H1 (cell line): ENCODE results near the gene APBB1. TPM values are rescaled to one million over a fixed set of nuclear protein-coding genes. Genes with fewer than 3 reads are reported as not detected.

Experiments
- CTCF ChIA-PET: fragments of 300-600 bp; sonication (Branson Sonifier 250); formaldehyde crosslinking; loops from one replicate; lab custom pipeline; 2021; ENCODE audit not compliant: partially characterized antibody; lab: Charles Lee
- POLR2A ChIA-PET: fragments of 300-600 bp; sonication (Branson Sonifier 250); formaldehyde crosslinking; loops from one replicate; lab custom pipeline; 2021; ENCODE audit warnings: inconsistent platforms; ENCODE audit not compliant: partially characterized antibody; lab: Charles Lee
- DNase-seq, 2 experiments: peaks; one replicate each; pipeline versions ENCODE4 v3.0.0 to v3.0.0-alpha.2; 2010 to 2022; ENCODE audit warnings: low spot score in 2 of 2, low read depth in 1 of 2, mixed read lengths in 1 of 2
- FAIRE-seq: peaks from 2 replicates; lab custom pipeline; 2011; peaks lifted over from hg19 to GRCh38; lab: Jason Lieb, UNC
- H2AFZ ChIP-seq: 2 replicates; pipeline ENCODE4 v1.8.1; 2012; ENCODE audit warnings: low read length, inconsistent platforms
- H2AK5ac ChIP-seq: 2 replicates; pipeline ENCODE4 v1.6.1; 2013; ENCODE audit warnings: low read depth, low read length
- H2BK120ac ChIP-seq: replicated peaks from 2 replicates; pipeline ENCODE3; 2013; ENCODE audit warnings: low read depth, low read length, inconsistent platforms
- H2BK12ac ChIP-seq: 2 replicates; pipeline ENCODE4 v1.6.1; 2013; ENCODE audit warnings: low read depth, low read length
- H2BK15ac ChIP-seq: 2 replicates; pipeline ENCODE4 v1.6.1; 2013; ENCODE audit warnings: low read length
- H2BK20ac ChIP-seq: 2 replicates; pipeline ENCODE4 v1.6.1; 2013; ENCODE audit warnings: low read length
- H2BK5ac ChIP-seq: 2 replicates; pipeline ENCODE4 v1.6.1; 2013; ENCODE audit warnings: low read depth, low read length
- H3K14ac ChIP-seq: 2 replicates; pipeline ENCODE4 v1.6.1; 2013; ENCODE audit warnings: inconsistent platforms; ENCODE audit not compliant: insufficient read length
- H3K18ac ChIP-seq: 2 replicates; pipeline ENCODE4 v1.6.1; 2013; ENCODE audit warnings: low read length; ENCODE audit errors: extremely low read depth
- H3K23ac ChIP-seq: 2 replicates; pipeline ENCODE4 v1.6.1; 2013; ENCODE audit warnings: inconsistent platforms; ENCODE audit not compliant: insufficient read length
- H3K23me2 ChIP-seq: 2 replicates; pipeline ENCODE4 v1.6.1; 2013; ENCODE audit warnings: low read depth, low read length
- H3K27ac ChIP-seq: 2 replicates; pipeline ENCODE4 v1.6.1; 2011; ENCODE audit warnings: low read depth, low read length, inconsistent platforms
- H3K27me3 ChIP-seq, 4 experiments: replicated peaks in 1 of 4; 1 replicate in 1 of 4; 2 replicates in 3 of 4; pipeline versions ENCODE4 v1.6.1 to v1.8.1; 2011 to 2013; ENCODE audit warnings: low read length in 3 of 4, mild to moderate bottlenecking in 3 of 4, inconsistent platforms in 2 of 4, mixed read lengths in 2 of 4, moderate library complexity in 1 of 4; ENCODE audit not compliant: control insufficient read depth in 3 of 4, insufficient read depth in 3 of 4; ENCODE audit errors: extremely low read depth in 1 of 4
- H3K36me3 ChIP-seq, 4 experiments: 2 replicates each; pipeline versions ENCODE4 v1.6.1 to v1.8.1; 2011 to 2013; ENCODE audit warnings: mild to moderate bottlenecking in 4 of 4, low read length in 3 of 4, moderate library complexity in 2 of 4, control low read depth in 1 of 4, inconsistent platforms in 1 of 4; ENCODE audit not compliant: insufficient read depth in 4 of 4, control insufficient read depth in 2 of 4
- H3K4ac ChIP-seq: replicated peaks from 2 replicates; pipeline ENCODE3; 2013; ENCODE audit warnings: low read length, low read depth, mixed read lengths, inconsistent platforms; ENCODE audit not compliant: insufficient read length
- H3K4me1 ChIP-seq, 4 experiments: replicated peaks in 1 of 4; 1 replicate in 1 of 4; 2 replicates in 3 of 4; pipeline versions ENCODE4 v1.6.1 to v1.8.1; 2011 to 2013; ENCODE audit warnings: low read length in 3 of 4, inconsistent platforms in 2 of 4, mixed read lengths in 1 of 4; ENCODE audit not compliant: insufficient read depth in 4 of 4, control insufficient read depth in 3 of 4
- H3K4me2 ChIP-seq, 2 experiments: 2 replicates each; pipeline versions ENCODE4 v1.6.1 to v1.8.1; 2011 to 2013; ENCODE audit warnings: low read depth in 2 of 2, low read length in 2 of 2, control low read depth in 1 of 2, inconsistent platforms in 1 of 2, mild to moderate bottlenecking in 1 of 2; ENCODE audit not compliant: insufficient read depth in 1 of 2
- H3K4me3 ChIP-seq, 4 experiments: fragments of 200-600, 300-600 bp in 1 of 4; sonication (generic), shearing (Covaris generic), sonication (Bioruptor Twin) in 1 of 4; 2 replicates each; pipeline versions ENCODE4 v1.5.1 to v1.8.1; 2011 to 2016; ENCODE audit warnings: low read length in 4 of 4, low read depth in 3 of 4, control low read depth in 2 of 4, inconsistent platforms in 2 of 4, mild to moderate bottlenecking in 2 of 4, mixed read lengths in 1 of 4, moderate library complexity in 1 of 4; ENCODE audit not compliant: insufficient read depth in 2 of 4; ENCODE audit errors: extremely low read depth in 1 of 4
- H3K56ac ChIP-seq: replicated peaks from 2 replicates; pipeline ENCODE3; 2013; ENCODE audit warnings: low read depth, mild to moderate bottlenecking, mixed read lengths, low read length, inconsistent platforms; ENCODE audit not compliant: insufficient read length
- H3K79me1 ChIP-seq: 2 replicates; pipeline ENCODE4 v1.6.1; 2013; ENCODE audit warnings: low read depth, low read length, control low read depth
- H3K79me2 ChIP-seq, 2 experiments: 2 replicates each; pipeline versions ENCODE4 v1.6.1 to v1.8.1; 2012 to 2013; ENCODE audit warnings: low read length in 2 of 2, mild to moderate bottlenecking in 2 of 2, inconsistent platforms in 1 of 2; ENCODE audit not compliant: insufficient read depth in 2 of 2, control insufficient read depth in 1 of 2
- H3K9ac ChIP-seq, 4 experiments: replicated peaks in 1 of 4; 1 replicate in 1 of 4; 2 replicates in 3 of 4; pipeline versions ENCODE4 v1.6.1 to v1.8.1; 2011 to 2013; ENCODE audit warnings: low read depth in 3 of 4, low read length in 3 of 4, control low read depth in 2 of 4, mild to moderate bottlenecking in 2 of 4, moderate library complexity in 2 of 4, inconsistent platforms in 1 of 4; ENCODE audit errors: extremely low read depth in 1 of 4
- H3K9me3 ChIP-seq, 2 experiments: 2 replicates each; pipeline versions ENCODE4 v1.6.1 to v1.8.1; 2012 to 2013; ENCODE audit warnings: mild to moderate bottlenecking in 2 of 2, moderate library complexity in 2 of 2, control low read depth in 1 of 2, inconsistent platforms in 1 of 2, low read depth in 1 of 2, low read length in 1 of 2, mixed read lengths in 1 of 2; ENCODE audit not compliant: insufficient read depth in 2 of 2
- H4K20me1 ChIP-seq, 2 experiments: replicated peaks in 1 of 2; 2 replicates each; pipeline versions ENCODE3 to v1.8.1; 2011 to 2013; ENCODE audit warnings: inconsistent platforms in 2 of 2, low read length in 2 of 2, mild to moderate bottlenecking in 1 of 2; ENCODE audit not compliant: insufficient read depth in 2 of 2, control insufficient read depth in 1 of 2
- H4K5ac ChIP-seq: 2 replicates; pipeline ENCODE4 v1.6.1; 2013; ENCODE audit warnings: low read length, low read depth, mixed read lengths, inconsistent platforms; ENCODE audit not compliant: insufficient read length
- H4K8ac ChIP-seq: 2 replicates; pipeline ENCODE4 v1.8.0; 2013; ENCODE audit warnings: mild to moderate bottlenecking, moderate library complexity, low read length, inconsistent platforms; ENCODE audit not compliant: insufficient read depth; ENCODE audit errors: extremely low read depth
- H4K91ac ChIP-seq: replicated peaks from 2 replicates; pipeline ENCODE3; 2013; ENCODE audit warnings: low read length, mixed read lengths, inconsistent platforms; ENCODE audit not compliant: insufficient read length
- CBX5 ChIP-seq: fragments of 300-800, 300-1000 bp; sonication (generic); IDR thresholded peaks from 2 replicates; pipeline ENCODE4 v1.7.1; 2016; ENCODE audit warnings: antibody characterized with exemption, low read length, low read depth
- GTF2F1 ChIP-seq: IDR thresholded peaks from 2 replicates; pipeline ENCODE4 v1.6.1; 2012; ENCODE audit warnings: low read depth, low read length, improper control_type of control experiment, borderline replicate concordance
- NRF1 ChIP-seq: IDR thresholded peaks from 2 replicates; pipeline ENCODE4 v1.6.1; 2011; ENCODE audit warnings: mild to moderate bottlenecking, low read depth, low read length, improper control_type of control experiment
- WGBS, 2 experiments: shearing (Covaris generic) in 1 of 2; methylation state at CpG; one replicate each; pipeline versions ENCODE4 v1.1.6 to v1.1.7; 2013 to 2015; ENCODE audit warnings: low lambda C conversion rate in 2 of 2, mixed read lengths in 2 of 2, inconsistent platforms in 1 of 2, low coverage in 1 of 2, missing lambda C conversion rate in 1 of 2; ENCODE audit not compliant: insufficient replicate concordance in 2 of 2, insufficient coverage in 1 of 2, insufficient read length in 1 of 2; ENCODE audit errors: extremely low coverage in 1 of 2, missing lambda C conversion rate in 1 of 2; 5-methylcytosine and 5-hydroxymethylcytosine counted together
- polyA plus RNA-seq, 7 experiments: library from polyadenylated mRNA; depleted of rRNA in 3 of 7; stranded (reverse) in 5 of 7; unstranded in 2 of 7; fragments of >200 nt in 5 of 7; fragments of 200-250 nt in 2 of 7; gene quantifications; 1 replicate in 5 of 7; 2 replicates in 1 of 7; 4 replicates in 1 of 7; pipeline versions ENCODE4 v1.2.1 to v1.2.3, GENCODE V29; 2011 to 2013; ENCODE audit warnings: missing spikeins in 2 of 7, mixed read lengths in 2 of 7
- total RNA-seq: library from RNA; stranded (reverse); fragmentation: NEBNext Ultra II Directional; extraction: Animal tissue kit (Norgen Biotek cat#: 25700); gene quantifications from 2 replicates; pipeline ENCODE4 v1.2.1, GENCODE V29; 2021

Gene APBB1
- total and polyA plus RNA-seq, 2 of the 8 experiments (the other 6 are each of a cell fraction or from before 2014, with no cell fraction given), result 23.9 to 33.1 TPM

DNA sequence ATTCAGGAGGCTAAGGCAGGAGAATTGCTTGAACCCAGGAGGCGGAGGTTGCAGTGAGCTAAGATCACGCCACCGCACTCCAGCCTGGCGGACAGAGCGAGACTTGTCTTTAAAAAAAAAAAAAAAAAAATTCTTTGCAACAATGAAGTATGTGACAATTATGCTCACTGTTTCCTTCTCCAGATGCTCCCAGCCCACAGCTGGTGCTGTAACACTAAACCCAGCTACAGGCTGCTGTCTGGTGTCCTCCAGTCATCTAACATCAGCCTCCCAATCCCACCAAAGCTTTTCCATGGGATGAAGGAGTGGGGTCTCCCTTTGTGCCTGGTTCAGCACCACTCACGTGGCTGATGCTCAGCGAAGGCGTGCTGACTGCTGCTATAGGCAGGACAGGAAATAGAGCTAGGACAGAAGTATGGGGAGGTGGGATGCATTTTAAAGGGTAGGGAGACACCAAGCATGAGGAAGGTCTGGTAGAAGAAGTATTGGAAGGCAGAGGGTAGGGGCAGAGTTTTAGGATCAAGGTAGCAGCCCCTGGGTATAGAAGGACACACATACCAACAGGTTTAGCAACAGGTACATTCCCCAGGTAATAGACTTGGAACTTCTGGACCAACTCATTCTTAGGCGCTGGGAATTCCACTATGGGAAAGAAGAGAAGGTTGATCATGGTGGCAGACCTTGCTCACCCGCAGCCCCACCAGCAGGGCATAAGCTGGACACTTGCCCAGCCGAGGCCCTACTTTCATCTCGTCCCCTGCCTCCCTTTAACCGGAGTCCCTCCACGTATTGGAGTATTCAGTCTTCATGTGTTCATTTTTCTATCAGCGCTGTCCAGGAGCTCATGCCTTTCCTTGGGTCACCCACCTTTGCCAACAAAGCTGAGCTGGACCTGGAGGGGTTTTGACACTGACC is 18.2 kb downstream of the APBB1 start:
- Histone ChIP-seq H3K14ac (no peak overlapping the region), H4K5ac (no peak overlapping the region), H3K4ac (no peak overlapping the region), H2BK120ac (no peak overlapping the region), H4K91ac (no peak overlapping the region), H3K9me3 (no peaks in the 10 kb centered on the region), H3K56ac (no peak overlapping the region), H3K36me3 (peaks cover 0 to 2% (median 0%) of the 10 kb centered on the region in 4 experiments; a peak in 1 of 8 replicates), H2BK12ac (no peak overlapping the region), H3K4me3 (no peak overlapping the region), H2BK20ac (no peak overlapping the region), H4K8ac (no peak overlapping the region), H3K9ac (no peak overlapping the region), H3K79me1 (no peaks in the 10 kb centered on the region), H2AFZ (no peak overlapping the region), H3K79me2 (no peaks in the 10 kb centered on the region), H3K18ac (no peak overlapping the region), H4K20me1 (peaks cover 0 to 11% of the 10 kb centered on the region in 2 experiments), H3K23me2 (no peaks in the 10 kb centered on the region), H3K27me3 (no peaks in the 10 kb centered on the region), H3K4me2 (no peak overlapping the region), H2BK15ac (no peak overlapping the region), H3K4me1 (peaks cover 8 to 13% (median 10%) of the 10 kb centered on the region in 4 experiments), H2AK5ac (no peak overlapping the region), H3K27ac (no peak overlapping the region), H2BK5ac (no peak overlapping the region), H3K23ac (no peak overlapping the region)
- no peak for FAIRE-seq
- TF ChIP-seq GTF2F1 (no peak), NRF1 (no peak), CBX5 (no peak)
- ChIA-PET POLR2A (interaction anchor here (0.5 to 0.9 kb wide), 4 partner anchors 73 to 217 kb away, joined by 3 read pairs; partner anchors contain the start of gene TRIM3), CTCF (interaction anchor here (0.6 to 9.5 kb wide), 12 partner anchors 8 to 789 kb away, joined by 3 to 79 read pairs (median 4); partner anchors contain the start of gene HPX)
- WGBS, 2 experiments, result 94% methylated on average over 15 of the region's 15 CpGs; no CpG with 5 or more reads in 1 of the 2 experiments
- no peak for DNase-seq
